GM13977 (cell line): Measurements from ENCODE around the gene MEF2D.

Experiments
- DNase-seq: peaks from one replicate; pipeline ENCODE4 v3.0.0; 2012; ENCODE audit warnings: low spot score
- CTCF ChIP-seq: IDR thresholded peaks from 2 replicates; pipeline ENCODE4 v1.5.1; 2012; ENCODE audit warnings: mild to moderate bottlenecking, control low read depth; ENCODE audit not compliant: insufficient read depth; ENCODE audit errors: extremely low read depth, missing control alignments
- in situ Hi-C: fragments of 300-500 bp; cut with MboI; formaldehyde crosslinking; loops from one replicate; pipeline ENCODE4 v1.12.0; 2022; ENCODE audit warnings: low sequenced_read_pairs, low pct_unique_long_range_greater_than_20kb, mixed read lengths, inconsistent platforms; ENCODE audit not compliant: unreplicated experiment

MEF2D gene

DNA sequence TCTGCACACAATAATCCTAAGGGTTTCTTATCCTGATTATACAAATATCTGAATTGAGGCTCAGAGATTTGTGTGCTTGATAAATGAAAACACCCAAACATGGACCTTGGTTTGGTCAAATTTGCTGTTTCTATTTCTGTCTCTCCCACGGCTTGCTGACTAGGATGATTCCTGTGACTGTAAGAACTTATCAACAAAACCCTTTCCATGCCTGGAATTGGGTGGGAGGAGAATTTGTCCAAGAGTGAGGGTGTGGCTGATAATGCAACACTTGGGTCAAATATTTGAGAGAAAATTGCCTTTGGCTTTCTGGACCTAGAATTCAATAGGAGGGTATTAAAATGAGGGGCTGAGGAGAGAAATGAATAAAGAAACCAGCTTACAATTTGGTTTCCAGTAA lies 83.6 kb downstream of the MEF2D start:
- TF ChIP-seq CTCF = no peak
- DNase-seq = no peak
- in situ Hi-C loops = no loop called here

DNA sequence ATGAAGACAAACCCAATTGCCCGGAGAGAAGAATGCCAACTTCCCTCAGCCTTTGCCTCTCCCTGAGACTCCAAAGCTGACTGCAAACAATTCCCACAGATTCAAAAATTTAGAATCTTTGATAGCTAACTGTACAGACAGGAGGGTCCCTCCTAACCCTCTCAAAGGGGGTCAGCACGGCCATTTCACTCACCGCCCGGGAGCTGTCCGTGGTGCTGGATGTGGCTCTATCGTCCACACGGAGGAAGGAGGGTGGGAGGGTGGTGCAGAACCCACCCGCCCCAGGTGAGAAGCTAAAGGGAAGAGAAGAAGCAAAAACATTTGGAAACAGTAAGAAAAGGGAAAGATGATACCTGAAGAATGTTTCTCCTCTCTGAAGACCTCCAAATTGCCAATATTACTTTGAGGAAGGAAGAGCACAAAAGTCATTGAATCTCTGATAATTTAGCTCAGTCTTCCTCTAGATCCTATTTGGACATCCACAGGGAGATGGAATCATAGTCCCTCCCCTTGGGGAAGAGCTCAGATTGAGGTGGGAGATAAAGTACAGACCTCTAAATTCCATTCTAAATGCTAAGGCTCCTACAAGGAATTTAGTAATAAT lies 86.0 kb downstream of the MEF2D start:
- DNase-seq = no peak
- TF ChIP-seq CTCF = no peak
- in situ Hi-C loops = no loop called here
